DMS153 treated with DMSO at 0.1 percent for 48 hours (cell line): ENCODE results near the gene MEX3B.
"Not testable (repeated sequence)": the region's sequence is repeated elsewhere in the genome, so short reads cannot be mapped to it uniquely, and the experiment has no call there.

Experiments
- DNase-seq: peaks from one replicate; lab custom pipeline; 2025; ENCODE audit not compliant: unreplicated experiment; lab: John Stamatoyannopoulos, UW

MEX3B gene

GRCh38 chr15:82014989-82015388 is 30.8 kb downstream of the MEX3B start:
- DNase-seq, result no peak

GRCh38 chr15:82012908-82013307 is 32.9 kb downstream of the MEX3B start:
- no peak for DNase-seq

- DNase-seq, result no peak
Measured at GRCh38 chr15:82005239-82005638, 40.6 kb downstream of the MEX3B start.

GRCh38 chr15:82003916-82004315 is 41.9 kb downstream of the MEX3B start:
- DNase-seq, result no peak

- not testable (repeated sequence) for DNase-seq
Measured at GRCh38 chr15:81995081-81995480, 50.7 kb downstream of the MEX3B start.

GRCh38 chr15:81992523-81992922 is 53.3 kb downstream of the MEX3B start:
- DNase-seq, result no peak
